Panc1 (cell line): ENCODE measurements around the gene SCAP.

Experiments used
- CTCF ChIP-seq: fragments of 450-650 bp; IDR thresholded peaks from 2 replicates; pipeline ENCODE4 v1.5.1; 2017; ENCODE audit warnings: mild to moderate bottlenecking
- POLR2AphosphoS5 ChIP-seq: IDR thresholded peaks from 2 replicates; pipeline ENCODE4 v1.6.1; 2012; ENCODE audit warnings: mild to moderate bottlenecking, low read depth, low read length, moderate library complexity
- TCF7L2 ChIP-seq: IDR thresholded peaks from 2 replicates; pipeline ENCODE4 v1.6.1; 2011; ENCODE audit warnings: mild to moderate bottlenecking, low read depth, low read length, inconsistent platforms

- TF ChIP-seq CTCF (no peak), POLR2AphosphoS5 (no peak), TCF7L2 (no peak)
Measured at GRCh38 chr3:47495111-47495510, 19.4 kb upstream of the SCAP start.
